Liver (tissue), 3 donors: ENCODE measurements around the gene RBM38.

ENCODE experiments used
- ATF3 ChIP-seq: IDR thresholded peaks from 2 replicates; pipeline ENCODE4 v1.6.1; 2016; ENCODE audit warnings: antibody characterized with exemption
- CTCF ChIP-seq: fragments of 150-350 bp; IDR thresholded peaks from 2 replicates; pipeline ENCODE4 v1.5.1; 2017; ENCODE audit warnings: improper control_type of control experiment, low read depth, low read length; ENCODE audit not compliant: missing input control
- EGR1 ChIP-seq, 2 donors: IDR thresholded peaks; 2 replicates each; pipeline ENCODE4 v1.6.1; 2016 to 2018; ENCODE audit warnings: antibody characterized with exemption in 2 of 2, low read depth in 2 of 2
- FOXA1 ChIP-seq: IDR thresholded peaks from 2 replicates; pipeline ENCODE4 v1.6.1; 2016; ENCODE audit warnings: antibody characterized with exemption
- GABPA ChIP-seq, 2 donors: IDR thresholded peaks in 1 of 2; conservative IDR thresholded peaks in 1 of 2; 2 replicates each; pipeline ENCODE4 v1.6.1; 2016; ENCODE audit warnings: antibody characterized with exemption in 2 of 2, mild to moderate bottlenecking in 1 of 2, moderate library complexity in 1 of 2
- JUND ChIP-seq, 2 donors: IDR thresholded peaks; 2 replicates each; pipeline ENCODE4 v1.6.1; 2016; ENCODE audit warnings: antibody characterized with exemption in 2 of 2
- MAX ChIP-seq: IDR thresholded peaks from 2 replicates; pipeline ENCODE4 v1.6.1; 2016; ENCODE audit warnings: antibody characterized with exemption
- NR2F2 ChIP-seq: IDR thresholded peaks from 2 replicates; pipeline ENCODE4 v1.6.1; 2016; ENCODE audit warnings: antibody characterized with exemption
- RAD21 ChIP-seq, 2 donors: IDR thresholded peaks; 2 replicates each; pipeline ENCODE4 v1.6.1; 2016; ENCODE audit warnings: antibody characterized with exemption in 2 of 2, mild to moderate bottlenecking in 2 of 2
- REST ChIP-seq: IDR thresholded peaks from 2 replicates; pipeline ENCODE4 v1.6.1; 2016; ENCODE audit warnings: antibody characterized with exemption, mild to moderate bottlenecking
- TAF1 ChIP-seq: conservative IDR thresholded peaks from 2 replicates; pipeline ENCODE4 v1.6.1; 2016; ENCODE audit warnings: antibody characterized with exemption, mild to moderate bottlenecking
- ZBTB33 ChIP-seq: IDR thresholded peaks from 2 replicates; pipeline ENCODE4 v1.6.1; 2016; ENCODE audit warnings: antibody characterized with exemption
- donor health status: healthy.
- donor health status: healthy.

GRCh38 chr20:57395111-57395966 lies 4.1 kb downstream of the RBM38 start:
- TF ChIP-seq CTCF (no peak), FOXA1 (no peak), NR2F2 (no peak), MAX (no peak), REST (no peak), GABPA (IDR thresholded peaks at IDR 0.05 in 1 of 2, conservative IDR thresholded peaks at IDR 0.05 in 1 of 2) (no peak), TAF1 (no peak), EGR1 (IDR thresholded peaks at IDR 0.05; ENCODE audit: low read depth in 2 of 2) (no peak), JUND (IDR thresholded peaks at IDR 0.05) (no peak), ATF3 (no peak), RAD21 (IDR thresholded peaks at IDR 0.05) (no peak), ZBTB33 (no peak)
